GM10248 (cell line): Measurements from ENCODE around the gene NUDCD2.

Experiments
- CTCF ChIA-PET: fragments of 300-600 bp; sonication (Branson Sonifier 250); formaldehyde crosslinking; extraction: SDS; loops from one replicate; lab custom pipeline; 2021; ENCODE audit warnings: antibody characterized with exemption; lab: Yijun Ruan, JAX
- POLR2A ChIA-PET: fragments of 350-650 bp; sonication (Branson Sonifier 250); formaldehyde crosslinking; extraction: SDS; loops from one replicate; lab custom pipeline; 2020; ENCODE audit warnings: antibody characterized with exemption; lab: Yijun Ruan, JAX
- DNase-seq: peaks from one replicate; pipeline ENCODE4 v3.0.0; 2012; ENCODE audit errors: extremely low spot score
- CTCF ChIP-seq: IDR thresholded peaks from 2 replicates; pipeline ENCODE4 v1.5.1; 2012; ENCODE audit warnings: mild to moderate bottlenecking, low read depth; ENCODE audit errors: extremely low read depth, missing control alignments, control extremely low read depth

Gene NUDCD2

GRCh38 chr5:163408311-163408923, 51.5 kb downstream of the NUDCD2 start:
- POLR2A ChIA-PET: no interaction called here
- TF ChIP-seq CTCF: peak; percentile 83
- CTCF ChIA-PET: interaction anchor here (0.7 to 4.8 kb wide), 42 partner anchors 10 to 1870 kb away, joined by 3 to 32 read pairs (median 4); partner anchors contain the start of genes CCNG1 and HMMR
- DNase-seq: peak; percentile 57

- peak; percentile 18 for DNase-seq
- POLR2A ChIA-PET: no interaction called here
- CTCF ChIA-PET: interaction anchor here (1.3 to 4.8 kb wide), 7 partner anchors 14 to 303 kb away, joined by 3 to 32 read pairs (median 14); no protein-coding TSS in a partner anchor
- TF ChIP-seq CTCF: no peak
Measured at GRCh38 chr5:163407034-163407655, 52.8 kb downstream of the NUDCD2 start.

GRCh38 chr5:163404364-163405173, 55.3 kb downstream of the NUDCD2 start:
- no peak for TF ChIP-seq CTCF
- no peak for DNase-seq
- POLR2A ChIA-PET: no interaction called here
- CTCF ChIA-PET: interaction anchor here (0.7 to 1.4 kb wide), 8 partner anchors 8 to 1195 kb away, joined by 3 to 4 read pairs (median 3); no protein-coding TSS in a partner anchor

GRCh38 chr5:163402007-163402406, 57.9 kb downstream of the NUDCD2 start:
- no peak for TF ChIP-seq CTCF
- ChIA-PET POLR2A (no interaction called here), CTCF (interaction anchor here (1.1 to 1.6 kb wide), 2 partner anchors 9 to 28 kb away, joined by 3 to 9 read pairs; no protein-coding TSS in a partner anchor)
- DNase-seq: no peak

GRCh38 chr5:163401271-163401670, 58.6 kb downstream of the NUDCD2 start:
- TF ChIP-seq CTCF: no peak
- ChIA-PET POLR2A (no interaction called here), CTCF (interaction anchor here (0.9 to 1.6 kb wide), 3 partner anchors 10 to 53 kb away, joined by 3 to 9 read pairs (median 3); no protein-coding TSS in a partner anchor)
- no peak for DNase-seq

GRCh38 chr5:163399923-163400322, 60.0 kb downstream of the NUDCD2 start:
- POLR2A ChIA-PET: no interaction called here
- TF ChIP-seq CTCF: no peak
- DNase-seq: no peak
- CTCF ChIA-PET: interaction anchor here (4.0 kb wide), 1 partner anchor 10 kb away, joined by 23 read pairs; no protein-coding TSS in a partner anchor
